PC-9 (cell line): ENCODE results near the gene TNFRSF8. TPM values are rescaled to one million over a fixed set of nuclear protein-coding genes. Genes with fewer than 3 reads are reported as not detected.

Source experiments
- BruUV-seq: library from RNA; stranded (reverse); fragments of 400-500 nt; replicated peaks from 2 replicates; lab custom pipeline; 2021; lab: Mats Ljungman, UMichigan
- CTCF ChIA-PET: fragments of 300-600 bp; sonication (Branson Sonifier 250); formaldehyde crosslinking; loops from one replicate; lab custom pipeline; 2022; ENCODE audit warnings: antibody characterized with exemption; lab: Charles Lee
- POLR2A ChIA-PET: fragments of 300-600 bp; sonication (Branson Sonifier 250); formaldehyde crosslinking; loops from one replicate; lab custom pipeline; 2022; ENCODE audit warnings: antibody characterized with exemption; ENCODE audit not compliant: unreplicated experiment; lab: Charles Lee
- DNase-seq, 2 experiments: peaks; one replicate each; pipeline versions ENCODE4 v3.0.0 to v3.0.0-alpha.2; 2015 to 2022; ENCODE audit warnings: mixed read lengths in 1 of 2
- H2AFZ ChIP-seq: fragments of 200-600 bp; sonication (generic); 2 replicates; pipeline ENCODE4 v1.8.1; 2017; ENCODE audit warnings: antibody characterized with exemption
- H3F3A ChIP-seq: fragments of 200-600 bp; sonication (generic); 2 replicates; pipeline ENCODE4 v1.8.1; 2017; ENCODE audit warnings: antibody characterized with exemption, mild to moderate bottlenecking, low read depth; ENCODE audit not compliant: insufficient read depth
- H3K27ac ChIP-seq: fragments of 200-600 bp; sonication (generic); 2 replicates; pipeline ENCODE4 v1.6.1; 2016; ENCODE audit warnings: mixed run types
- H3K27me3 ChIP-seq: fragments of 200-600 bp; sonication (generic); 2 replicates; pipeline ENCODE4 v1.6.1; 2016; ENCODE audit warnings: low read depth, mixed run types; ENCODE audit not compliant: insufficient read depth
- H3K36me3 ChIP-seq: fragments of 200-600 bp; sonication (generic); 2 replicates; pipeline ENCODE4 v1.6.1; 2016; ENCODE audit warnings: low read depth, mixed run types
- H3K4me1 ChIP-seq: fragments of 200-600 bp; sonication (generic); replicated peaks from 2 replicates; pipeline ENCODE4 v1.6.1; 2016; ENCODE audit warnings: mixed run types; ENCODE audit not compliant: insufficient read depth
- H3K4me2 ChIP-seq: fragments of 200-600 bp; sonication (generic); 2 replicates; pipeline ENCODE4 v1.6.1; 2017; ENCODE audit warnings: mixed run types
- H3K4me3 ChIP-seq: fragments of 200-600 bp; sonication (generic); 2 replicates; pipeline ENCODE4 v1.6.1; 2016; ENCODE audit warnings: mixed run types
- H3K79me2 ChIP-seq: fragments of 200-600 bp; sonication (generic); 2 replicates; pipeline ENCODE4 v1.6.1; 2017; ENCODE audit warnings: low read depth, mixed run types
- H3K9me2 ChIP-seq: fragments of 200-600 bp; sonication (generic); 2 replicates; pipeline ENCODE4 v1.8.1; 2017; ENCODE audit warnings: mild to moderate bottlenecking; ENCODE audit not compliant: insufficient read depth
- H3K9me3 ChIP-seq: fragments of 200-600 bp; sonication (generic); 2 replicates; pipeline ENCODE4 v1.8.1; 2016; ENCODE audit warnings: low read depth; ENCODE audit not compliant: insufficient read depth
- H4K20me1 ChIP-seq: fragments of 200-600 bp; sonication (generic); 2 replicates; pipeline ENCODE4 v1.8.1; 2017; ENCODE audit not compliant: insufficient read depth
- EZH2 ChIP-seq: fragments of 200-600 bp; sonication (generic); IDR thresholded peaks from 2 replicates; pipeline ENCODE4 v1.8.0; 2017; ENCODE audit warnings: antibody characterized with exemption, low read depth
- intact Hi-C: fragments of 100-400 bp; cut with micrococcal nuclease; formaldehyde crosslinking; loops from one replicate; pipeline ENCODE4 v1.10.0; 2022; ENCODE audit not compliant: unreplicated experiment
- total RNA-seq: library from RNA; stranded (reverse); gene quantifications from 2 replicates; pipeline ENCODE4 v1.2.3, GENCODE V29; 2021
- TF ChIP-seq, protein P1 (sequence below): fragments of 200-600 bp; sonication (generic); conservative IDR thresholded peaks from 2 replicates; pipeline ENCODE4 v1.6.1; 2017; ENCODE audit warnings: mixed run types, antibody characterized with exemption, mild to moderate bottlenecking, moderate library complexity

TNFRSF8 gene
- total RNA-seq, 1 experiment from 2014 or later, result not detected

- H3K27me3 ChIP-seq, result peaks cover 11% of the 10 kb centered on the region
- no peak overlapping the region for H3K4me2 ChIP-seq
- no peak for DNase-seq
- no peak overlapping the region for H3K27ac ChIP-seq
- no peaks in the 10 kb centered on the region for H3F3A ChIP-seq
- no peaks in the 10 kb centered on the region for H3K4me1 ChIP-seq
- BruUV-seq, result no TSS peak
- ChIA-PET POLR2A (no interaction called here), CTCF (no interaction called here)
- H4K20me1 ChIP-seq, result no peaks in the 10 kb centered on the region
- no peaks in the 10 kb centered on the region for H3K79me2 ChIP-seq
- TF ChIP-seq, protein P1, sequence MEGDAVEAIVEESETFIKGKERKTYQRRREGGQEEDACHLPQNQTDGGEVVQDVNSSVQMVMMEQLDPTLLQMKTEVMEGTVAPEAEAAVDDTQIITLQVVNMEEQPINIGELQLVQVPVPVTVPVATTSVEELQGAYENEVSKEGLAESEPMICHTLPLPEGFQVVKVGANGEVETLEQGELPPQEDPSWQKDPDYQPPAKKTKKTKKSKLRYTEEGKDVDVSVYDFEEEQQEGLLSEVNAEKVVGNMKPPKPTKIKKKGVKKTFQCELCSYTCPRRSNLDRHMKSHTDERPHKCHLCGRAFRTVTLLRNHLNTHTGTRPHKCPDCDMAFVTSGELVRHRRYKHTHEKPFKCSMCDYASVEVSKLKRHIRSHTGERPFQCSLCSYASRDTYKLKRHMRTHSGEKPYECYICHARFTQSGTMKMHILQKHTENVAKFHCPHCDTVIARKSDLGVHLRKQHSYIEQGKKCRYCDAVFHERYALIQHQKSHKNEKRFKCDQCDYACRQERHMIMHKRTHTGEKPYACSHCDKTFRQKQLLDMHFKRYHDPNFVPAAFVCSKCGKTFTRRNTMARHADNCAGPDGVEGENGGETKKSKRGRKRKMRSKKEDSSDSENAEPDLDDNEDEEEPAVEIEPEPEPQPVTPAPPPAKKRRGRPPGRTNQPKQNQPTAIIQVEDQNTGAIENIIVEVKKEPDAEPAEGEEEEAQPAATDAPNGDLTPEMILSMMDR, result no peak
- no peak for TF ChIP-seq EZH2
- intact Hi-C loops, result no loop called here
- H3K9me3 ChIP-seq, result no peaks in the 10 kb centered on the region
- H2AFZ ChIP-seq, result no peak overlapping the region
- H3K36me3 ChIP-seq, result no peaks in the 10 kb centered on the region
- H3K4me3 ChIP-seq, result no peak overlapping the region
- H3K9me2 ChIP-seq, result no peaks in the 10 kb centered on the region
Observed at GRCh38 chr1:12059722-12060464, 3.2 kb upstream of the TNFRSF8 start.

DNA sequence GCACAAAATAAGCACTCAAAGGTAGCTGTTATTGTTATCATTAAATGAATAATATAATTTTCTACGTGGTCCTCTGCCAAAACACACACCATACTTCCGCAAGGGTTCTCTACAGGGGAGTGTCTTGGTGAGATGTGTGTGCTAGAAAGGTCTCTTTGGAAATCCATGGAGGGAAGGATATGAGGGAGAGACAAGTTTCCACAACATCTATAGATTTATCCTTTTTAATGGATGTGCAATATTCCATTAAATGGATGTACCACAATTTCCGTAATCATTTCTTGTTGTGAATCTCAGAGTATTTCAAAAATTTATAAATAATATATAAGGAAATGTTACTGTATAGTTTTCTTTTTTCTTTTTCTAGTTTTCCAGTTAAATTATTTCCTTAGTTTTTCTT lies 2.6 kb upstream of the TNFRSF8 start:
- Histone ChIP-seq H3F3A (no peaks in the 10 kb centered on the region), H3K79me2 (no peaks in the 10 kb centered on the region), H3K4me3 (no peak overlapping the region), H3K4me2 (no peak overlapping the region), H3K27ac (no peak overlapping the region), H3K9me3 (no peaks in the 10 kb centered on the region), H3K4me1 (no peaks in the 10 kb centered on the region), H2AFZ (no peak overlapping the region), H3K27me3 (peaks cover 12% of the 10 kb centered on the region), H3K9me2 (no peaks in the 10 kb centered on the region), H4K20me1 (no peaks in the 10 kb centered on the region), H3K36me3 (no peaks in the 10 kb centered on the region)
- no peak for TF ChIP-seq EZH2
- TF ChIP-seq, protein P1, result no peak
- CTCF ChIA-PET, result no interaction called here
- no peak for DNase-seq
- intact Hi-C loops, result no loop called here
- BruUV-seq, result no TSS peak
- POLR2A ChIA-PET, result no interaction called here

DNA sequence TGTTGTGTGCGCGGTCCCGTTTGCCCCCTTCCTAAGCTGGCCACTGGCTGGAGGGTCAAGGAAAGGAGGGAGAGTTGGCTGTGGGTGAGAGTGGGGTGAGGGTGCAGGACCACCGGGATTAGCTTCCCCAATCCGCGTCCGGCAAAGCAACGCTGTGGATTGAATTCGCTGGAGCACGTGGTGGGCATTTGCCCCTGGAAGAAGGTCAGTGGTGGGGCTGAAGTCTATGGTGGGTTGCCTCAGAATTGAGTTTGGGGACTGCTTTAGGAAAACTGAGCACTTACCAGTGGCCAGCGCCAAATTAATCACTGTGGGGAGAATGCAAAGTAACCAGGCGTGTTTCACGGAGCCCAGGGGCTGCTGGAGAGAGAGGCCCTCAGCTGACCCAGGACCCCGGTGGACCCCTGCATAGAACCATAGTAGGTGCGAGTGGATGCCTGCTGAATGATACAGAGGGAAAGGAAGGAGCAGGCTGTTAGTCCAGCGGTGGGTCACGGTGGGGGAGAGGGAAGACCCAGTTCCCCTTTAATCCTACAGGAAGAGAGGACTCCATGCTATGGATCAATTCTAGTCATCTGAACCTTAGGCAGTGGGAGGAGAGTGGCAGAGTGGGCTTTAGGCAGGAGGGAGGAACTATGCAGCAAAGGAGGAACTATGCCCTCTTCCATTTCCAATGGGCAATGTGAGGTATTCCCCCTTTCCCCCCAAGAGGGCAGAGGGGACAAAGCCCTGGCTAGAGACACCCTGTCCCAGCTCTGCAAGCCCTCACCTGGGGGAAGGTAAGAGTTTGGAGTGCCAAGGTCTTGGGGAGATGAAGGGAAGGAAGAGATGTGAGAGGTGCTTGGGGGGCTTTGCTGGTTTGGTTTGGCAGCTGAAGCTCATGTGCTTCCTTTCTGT lies 1.2 kb downstream of the TNFRSF8 start:
- CTCF ChIA-PET, result no interaction called here
- no TSS peak for BruUV-seq
- Histone ChIP-seq H3K4me2 (no peak overlapping the region), H3K4me3 (no peak overlapping the region), H4K20me1 (no peaks in the 10 kb centered on the region), H3K9me3 (no peaks in the 10 kb centered on the region), H3K27ac (no peak overlapping the region), H3K4me1 (no peaks in the 10 kb centered on the region), H3K36me3 (no peaks in the 10 kb centered on the region), H3K27me3 (peaks cover 19% of the 10 kb centered on the region), H3K9me2 (no peaks in the 10 kb centered on the region), H3K79me2 (no peaks in the 10 kb centered on the region), H3F3A (no peaks in the 10 kb centered on the region), H2AFZ (no peak overlapping the region)
- no peak for TF ChIP-seq EZH2
- TF ChIP-seq, protein P1, result no peak
- POLR2A ChIA-PET, result interaction anchor here (0.7 kb wide), 1 partner anchor 11 kb away, joined by 5 read pairs; no protein-coding TSS in a partner anchor
- no peak for DNase-seq
- intact Hi-C loops, result no loop called here
